ENCODE data around the gene VAV1.
"Not testable (repeated sequence)": the region's sequence is repeated elsewhere in the genome, so short reads cannot be mapped to it uniquely, and the experiment has no call there.

VAV1 gene

DNA sequence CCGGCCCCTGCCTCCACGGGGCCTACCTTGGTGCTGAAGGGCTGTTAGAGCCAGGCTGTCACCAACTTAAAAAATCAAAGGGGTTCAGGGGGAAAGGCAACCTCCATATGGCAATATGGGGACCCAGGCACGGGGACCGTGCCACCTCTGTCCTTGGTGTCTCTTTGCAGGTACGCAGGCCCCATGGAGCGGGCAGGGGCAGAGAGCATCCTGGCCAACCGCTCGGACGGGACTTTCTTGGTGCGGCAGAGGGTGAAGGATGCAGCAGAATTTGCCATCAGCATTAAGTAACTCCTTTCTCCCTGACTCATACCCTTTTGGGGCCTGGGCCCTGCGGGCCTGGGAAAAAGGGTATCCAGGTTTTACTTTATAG lies 75.3 kb downstream of the VAV1 start:
- DNase-seq (ENCODE audit: low spot score) = no peak

DNA sequence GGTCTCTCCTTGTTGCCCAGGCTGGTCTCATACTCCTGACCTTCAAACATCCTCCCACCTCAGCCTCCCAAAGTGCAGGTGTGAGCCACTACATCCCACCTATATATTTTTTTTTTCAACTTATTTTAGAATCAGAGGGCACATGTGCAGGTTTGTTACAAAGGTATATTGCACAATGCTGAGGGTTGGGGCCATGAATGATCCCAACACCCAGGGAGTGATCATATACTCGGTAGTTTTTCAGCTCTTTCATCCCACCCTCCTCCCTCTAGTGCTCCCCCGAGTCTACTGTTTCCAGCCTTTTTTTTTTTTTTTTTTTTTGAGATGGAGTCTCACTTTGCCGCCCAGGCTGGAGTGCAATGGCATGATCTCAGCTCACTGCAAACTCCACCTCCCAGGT lies 76.5 kb downstream of the VAV1 start:
- DNase-seq (ENCODE audit: low spot score) = no peak

DNA sequence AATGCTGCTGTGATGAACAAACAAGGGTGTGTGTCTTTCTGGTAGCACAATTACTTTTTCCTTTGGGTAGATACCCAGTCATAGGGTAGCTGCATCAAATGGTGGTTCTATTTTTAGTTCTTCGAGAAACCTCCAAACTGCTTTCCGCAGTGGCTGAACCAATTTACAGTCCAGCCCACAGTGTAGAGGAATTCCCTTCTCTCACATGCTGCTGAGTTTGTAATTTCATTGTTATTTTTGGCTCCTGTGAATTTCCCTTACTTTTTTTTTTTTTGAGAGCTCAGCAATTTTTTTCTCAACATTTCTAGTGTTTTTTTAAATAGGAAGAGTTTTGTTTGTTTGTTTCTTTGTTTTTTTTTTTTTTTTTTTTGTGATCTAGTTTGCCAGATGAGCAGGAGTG lies 77.4 kb downstream of the VAV1 start:
- no peak for DNase-seq (ENCODE audit: low spot score)

DNA sequence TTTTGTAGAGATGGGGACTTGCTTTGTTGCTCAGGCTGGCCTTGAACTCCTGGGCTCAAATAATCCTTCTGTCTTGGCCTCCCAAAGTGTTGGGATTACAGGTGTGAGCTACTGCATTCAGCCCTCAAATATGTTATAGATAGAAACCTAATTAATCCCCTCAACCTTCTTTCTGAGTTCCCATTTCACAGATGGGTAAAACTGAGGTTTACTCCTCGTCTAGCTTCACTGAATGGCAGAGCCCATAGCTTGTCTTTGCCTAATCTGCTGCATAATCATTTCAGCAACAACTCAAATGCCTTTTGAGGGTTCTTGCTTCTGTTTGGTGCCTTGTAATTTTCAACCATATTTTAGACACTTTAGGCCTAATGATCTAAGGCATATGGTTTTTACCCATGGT lies 78.9 kb downstream of the VAV1 start:
- no peak for DNase-seq (ENCODE audit: low spot score)

DNA sequence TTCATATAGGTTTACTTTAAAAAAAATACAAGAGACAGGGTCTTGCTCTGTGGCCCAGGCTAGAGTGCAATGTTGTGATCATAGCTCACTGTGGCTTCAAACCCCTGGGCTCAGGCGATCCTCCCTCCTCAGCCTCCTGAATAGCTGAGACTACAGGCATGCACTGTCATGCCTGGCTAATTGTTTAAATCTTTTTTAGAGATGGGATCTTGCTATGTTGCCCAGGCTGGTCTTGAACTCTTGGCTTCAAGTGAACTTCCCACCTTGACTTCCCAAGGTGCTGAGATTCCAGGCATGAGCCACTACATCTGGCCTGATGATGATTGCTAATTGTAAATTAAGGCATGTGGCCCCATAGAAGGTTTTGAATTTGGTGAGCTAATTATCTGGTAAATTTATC lies 79.5 kb downstream of the VAV1 start:
- no peak for DNase-seq (ENCODE audit: low spot score)

DNA sequence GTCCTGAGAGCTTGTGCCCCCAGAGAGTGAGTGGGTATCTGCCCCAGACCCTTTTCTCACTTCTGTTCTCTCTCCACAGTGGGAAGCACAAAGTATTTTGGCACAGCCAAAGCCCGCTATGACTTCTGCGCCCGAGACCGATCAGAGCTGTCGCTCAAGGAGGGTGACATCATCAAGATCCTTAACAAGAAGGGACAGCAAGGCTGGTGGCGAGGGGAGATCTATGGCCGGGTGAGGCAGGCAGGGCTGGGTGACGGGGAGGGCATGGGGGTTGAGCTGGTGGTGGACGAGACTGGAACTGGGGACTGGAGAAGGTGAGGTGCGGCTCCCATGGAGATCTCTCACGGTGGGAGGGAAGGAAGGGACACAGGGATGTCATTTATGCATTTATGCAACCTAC lies 81.4 kb downstream of the VAV1 start:
- no peak for DNase-seq (ENCODE audit: low spot score)

DNA sequence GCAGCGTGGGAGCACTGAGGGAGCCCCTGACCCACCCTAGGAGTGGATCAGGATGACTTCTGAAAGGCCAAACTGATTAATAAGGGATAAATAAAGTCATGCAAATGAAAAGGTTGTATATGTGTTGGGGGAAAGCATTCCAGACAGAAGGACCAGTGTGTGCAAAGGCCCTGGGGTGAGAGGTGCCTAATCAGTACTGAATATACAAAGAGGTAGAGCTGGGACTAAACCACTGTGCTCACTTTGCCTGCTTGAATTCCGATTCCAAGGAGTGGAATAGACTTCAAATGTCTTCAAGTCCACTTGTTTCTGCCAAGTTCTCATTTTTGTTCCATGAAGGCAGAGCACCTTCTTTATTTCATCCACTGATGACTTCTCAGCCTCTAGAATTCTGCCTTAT lies 82.2 kb downstream of the VAV1 start:
- DNase-seq (ENCODE audit: low spot score) = no peak

DNA sequence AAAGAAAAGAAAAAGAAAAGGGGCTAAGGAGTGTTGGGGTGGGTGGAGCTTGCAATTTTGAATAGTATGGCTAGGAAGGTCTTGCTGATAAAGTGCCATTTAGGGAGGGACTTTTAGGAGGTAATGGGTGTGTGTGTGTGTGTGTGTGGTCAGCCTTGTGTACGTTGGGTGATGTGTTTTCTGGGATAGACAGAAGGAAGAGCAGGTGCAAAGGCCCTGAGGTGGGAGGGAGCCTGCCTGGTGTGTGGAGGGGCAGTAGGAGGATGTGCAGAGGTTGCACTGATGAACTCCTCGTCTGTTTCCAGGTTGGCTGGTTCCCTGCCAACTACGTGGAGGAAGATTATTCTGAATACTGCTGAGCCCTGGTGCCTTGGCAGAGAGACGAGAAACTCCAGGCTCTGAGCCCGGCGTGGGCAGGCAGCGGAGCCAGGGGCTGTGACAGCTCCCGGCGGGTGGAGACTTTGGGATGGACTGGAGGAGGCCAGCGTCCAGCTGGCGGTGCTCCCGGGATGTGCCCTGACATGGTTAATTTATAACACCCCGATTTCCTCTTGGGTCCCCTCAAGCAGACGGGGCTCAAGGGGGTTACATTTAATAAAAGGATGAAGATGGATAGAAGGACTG lies 84.4 kb downstream of the VAV1 start:
- no peak for DNase-seq (ENCODE audit: low spot score)

DNA sequence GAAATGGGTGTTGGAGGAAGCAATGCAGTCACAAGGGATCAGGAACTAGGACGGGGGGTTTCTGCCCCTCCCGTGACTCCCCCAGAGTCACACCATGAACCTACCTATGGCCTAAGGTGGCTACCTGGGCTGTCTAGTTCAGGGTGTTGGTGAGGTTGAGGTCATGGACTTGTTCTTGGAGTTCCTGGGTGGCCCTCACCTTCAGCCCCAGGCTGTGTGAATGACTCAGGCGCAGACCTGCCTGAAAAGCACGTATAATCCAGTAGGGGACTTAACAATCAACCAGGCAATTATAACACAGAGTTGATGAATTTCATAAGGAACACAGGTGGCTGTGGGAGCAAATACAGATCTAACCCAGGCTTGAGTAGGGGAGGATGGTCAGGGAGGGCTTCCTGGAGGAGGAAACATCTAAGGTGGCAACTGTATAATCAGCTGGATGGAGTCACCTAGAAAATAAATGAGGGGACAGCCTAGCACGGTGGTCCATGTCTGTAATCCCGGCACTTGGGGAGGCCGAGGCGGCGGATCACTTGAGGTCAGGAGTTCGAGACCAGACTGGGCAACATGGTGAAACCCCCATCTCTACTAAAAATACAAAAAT lies 89.3 kb downstream of the VAV1 start:
- DNase-seq (ENCODE audit: low spot score) = no peak

DNA sequence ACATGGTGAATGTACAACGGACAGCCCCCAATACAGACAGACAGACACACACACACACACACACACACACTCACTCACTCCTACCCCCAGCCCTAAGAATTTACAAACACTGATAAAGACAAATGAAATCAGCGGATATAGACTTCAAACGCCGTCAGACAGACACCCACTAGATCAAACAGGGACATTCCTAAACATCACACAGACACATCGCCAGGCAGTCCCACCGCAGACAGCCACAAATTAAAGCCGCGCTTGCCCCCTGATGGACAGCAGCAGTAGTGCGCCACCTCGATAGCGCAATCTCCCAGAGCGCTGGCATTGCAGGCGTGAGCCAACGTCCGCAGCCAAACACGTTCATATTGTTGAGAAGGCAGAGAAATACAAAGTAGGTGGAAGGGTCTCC lies 90.2 kb downstream of the VAV1 start:
- DNase-seq (ENCODE audit: low spot score) = peak; percentile 31

DNA sequence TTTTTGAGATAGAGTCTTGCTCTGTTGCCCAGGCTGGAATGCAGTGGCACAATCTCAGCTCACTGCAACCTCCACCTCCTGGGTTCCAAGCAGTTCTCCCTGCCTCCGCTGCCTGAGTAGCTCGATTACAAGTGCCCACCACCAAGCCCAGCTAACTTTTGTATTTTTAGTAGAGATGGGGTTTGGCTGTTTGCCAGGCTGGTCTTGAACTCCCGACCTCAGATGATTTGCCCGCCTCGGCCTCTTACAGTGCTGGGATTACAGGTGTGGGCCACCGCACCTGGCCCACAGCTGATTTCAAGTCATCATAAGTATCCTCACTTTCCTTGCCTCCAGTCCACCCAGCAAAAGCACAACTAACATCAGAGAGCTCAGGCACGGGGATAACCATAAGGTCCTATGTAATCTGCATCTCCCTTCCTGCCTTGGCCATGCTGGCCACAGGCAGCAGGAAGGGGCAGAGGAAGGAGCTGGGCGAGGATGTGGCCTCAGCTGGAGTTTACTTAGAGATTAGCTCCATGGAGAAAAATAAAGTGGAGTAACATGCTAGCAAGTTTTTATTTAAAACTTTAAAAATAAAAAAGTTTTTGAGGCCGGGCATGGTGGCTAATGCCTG lies 91.9 kb downstream of the VAV1 start:
- DNase-seq (ENCODE audit: low spot score) = no peak

DNA sequence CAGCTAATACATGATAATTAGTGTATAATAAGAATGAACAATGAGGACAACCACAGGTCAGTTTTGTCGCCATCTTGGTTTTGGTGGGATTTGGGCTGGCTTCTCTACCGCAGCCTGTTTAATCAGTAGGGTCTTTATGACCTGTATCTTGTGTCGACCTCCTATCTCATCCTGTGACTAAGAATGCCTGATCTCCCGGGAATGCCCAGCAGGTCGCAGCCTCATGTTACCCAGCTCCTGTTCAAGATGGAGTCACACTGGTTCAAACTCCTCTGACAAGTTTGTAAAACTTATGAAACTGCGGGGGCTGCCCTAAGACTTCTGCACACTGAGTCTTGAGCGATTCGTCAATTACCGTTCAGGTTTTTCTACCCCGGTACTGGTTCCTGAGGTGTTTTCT lies 93.3 kb downstream of the VAV1 start:
- DNase-seq (ENCODE audit: low spot score) = no peak

DNA sequence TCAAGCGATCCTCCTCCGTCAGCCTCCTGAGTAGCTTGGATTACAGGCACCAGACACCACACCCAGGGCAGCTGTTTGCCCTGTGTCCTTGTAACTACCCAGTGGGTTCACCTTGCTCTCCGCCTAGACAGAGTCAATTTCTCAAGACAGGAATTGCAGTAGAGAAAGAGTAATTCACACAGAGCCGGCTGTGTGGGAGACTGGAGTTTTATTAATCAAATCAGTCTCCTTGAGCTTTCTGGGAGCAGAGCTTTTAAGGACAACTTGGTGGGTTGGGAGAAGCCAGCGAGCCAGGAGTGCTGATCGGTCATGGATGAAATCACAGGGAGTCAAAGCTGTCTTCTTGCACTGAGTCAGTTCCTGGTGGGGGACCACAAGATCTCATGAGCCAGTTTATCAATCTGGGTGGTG lies 94.2 kb downstream of the VAV1 start:
- no peak for DNase-seq (ENCODE audit: low spot score)

DNA sequence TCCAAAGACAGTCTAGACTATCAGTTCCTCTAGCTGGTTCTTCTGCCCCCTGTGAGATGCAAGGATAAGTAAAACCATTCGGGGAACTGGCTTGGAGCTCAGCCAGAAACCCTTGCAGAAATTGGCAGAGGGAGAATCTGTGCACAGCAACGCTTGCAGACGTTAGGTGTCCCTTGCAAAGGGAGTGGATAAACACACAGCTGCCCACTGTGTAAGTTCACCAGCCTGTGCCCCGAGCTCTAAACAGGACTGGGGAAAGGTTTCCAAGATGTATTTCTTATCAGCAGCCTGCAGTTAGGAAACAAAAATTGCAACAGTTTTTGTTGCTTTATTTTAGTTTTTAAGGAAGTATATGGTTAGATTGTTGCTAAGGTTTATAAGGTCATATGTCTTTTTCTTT lies 95.8 kb downstream of the VAV1 start:
- no peak for DNase-seq (ENCODE audit: low spot score)

DNA sequence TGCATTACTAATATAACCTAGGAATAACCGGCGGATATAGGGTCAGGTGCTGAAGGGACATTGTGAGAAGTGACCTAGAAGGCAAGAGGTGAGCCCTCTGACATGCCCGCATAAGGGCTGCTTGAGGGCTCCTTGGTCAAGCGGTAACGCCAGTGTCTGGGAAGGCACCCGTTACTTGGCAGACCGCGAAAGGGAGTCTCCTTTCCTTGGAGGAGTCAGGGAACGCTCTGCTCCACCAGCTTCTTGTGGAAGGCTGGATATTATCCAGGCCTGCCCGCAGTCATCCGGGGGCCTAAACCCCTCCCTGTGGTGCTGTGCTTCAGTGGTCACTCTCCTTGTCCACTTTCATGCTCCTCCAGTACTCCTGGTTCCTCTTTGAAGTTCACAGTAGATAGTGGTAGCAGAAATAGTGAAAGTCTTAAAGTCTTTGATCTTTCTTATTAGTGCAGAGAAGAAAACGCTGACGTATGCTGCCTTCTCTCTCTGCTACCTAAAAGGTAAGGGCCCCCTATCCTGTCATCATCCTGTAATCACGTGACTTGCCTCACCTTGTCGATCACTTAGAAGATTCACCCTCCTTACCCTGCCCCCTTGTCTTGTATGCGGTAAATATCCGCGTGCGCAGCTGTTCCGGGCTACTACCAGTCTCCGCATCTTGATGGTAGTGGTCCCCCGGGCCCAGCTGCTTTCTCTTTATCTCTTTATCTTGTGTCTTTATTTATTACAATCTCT lies 96.8 kb downstream of the VAV1 start:
- DNase-seq (ENCODE audit: low spot score) = not testable (repeated sequence)

DNA sequence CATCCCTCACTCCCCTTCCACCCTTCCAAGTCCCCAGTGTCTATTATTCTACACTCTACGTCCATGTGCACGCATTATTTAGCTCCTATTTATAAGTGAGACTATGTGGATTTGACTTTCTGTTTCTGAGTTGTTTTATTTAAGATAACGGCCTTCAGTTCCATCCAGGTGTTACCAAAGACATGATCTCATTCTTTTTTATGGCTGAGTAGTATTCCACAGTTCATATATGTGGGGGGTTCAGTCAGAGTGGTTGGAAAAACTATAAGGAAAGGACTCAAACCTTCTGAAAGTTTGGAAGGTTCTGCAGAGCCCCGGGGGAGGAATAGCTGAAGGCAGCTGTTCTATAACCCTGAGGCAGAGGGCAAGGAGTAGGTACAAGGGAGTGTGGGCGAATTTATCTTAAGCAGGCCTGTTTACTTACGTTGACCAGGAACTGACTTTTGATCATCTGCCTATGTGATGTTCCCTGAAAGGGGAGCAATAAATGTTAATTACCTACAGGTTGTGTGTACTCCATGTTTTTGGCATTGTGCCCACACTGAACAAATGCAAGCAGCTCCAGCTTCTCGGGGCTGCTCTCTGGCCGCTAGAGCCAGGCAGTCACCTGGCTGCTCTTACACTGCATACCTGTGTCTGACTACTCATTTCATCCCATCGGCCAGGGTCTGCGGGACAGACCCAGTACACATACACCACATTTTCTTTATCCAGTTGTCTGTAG lies 101.4 kb downstream of the VAV1 start:
- DNase-seq (ENCODE audit: low spot score) = no peak

DNA sequence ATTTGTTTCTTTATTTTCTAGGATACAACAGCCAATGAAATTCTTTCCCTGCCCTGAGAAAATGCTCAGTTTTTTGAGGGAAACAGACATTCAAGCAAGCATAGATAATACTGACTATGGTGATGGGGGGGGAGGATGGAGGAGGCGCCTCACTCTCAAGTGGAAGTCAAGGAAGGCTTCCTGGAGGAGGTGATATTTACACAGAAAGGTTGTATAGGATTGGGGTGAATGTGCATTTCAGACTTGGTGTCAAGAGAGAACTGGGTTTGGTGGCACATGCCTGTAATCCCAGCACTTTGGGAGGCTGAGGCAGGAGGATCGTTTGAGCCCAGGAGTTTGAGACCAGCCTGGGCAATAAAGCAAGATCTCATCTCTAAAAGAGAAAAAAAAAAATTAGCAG lies 102.7 kb downstream of the VAV1 start:
- no peak for DNase-seq (ENCODE audit: low spot score)

DNA sequence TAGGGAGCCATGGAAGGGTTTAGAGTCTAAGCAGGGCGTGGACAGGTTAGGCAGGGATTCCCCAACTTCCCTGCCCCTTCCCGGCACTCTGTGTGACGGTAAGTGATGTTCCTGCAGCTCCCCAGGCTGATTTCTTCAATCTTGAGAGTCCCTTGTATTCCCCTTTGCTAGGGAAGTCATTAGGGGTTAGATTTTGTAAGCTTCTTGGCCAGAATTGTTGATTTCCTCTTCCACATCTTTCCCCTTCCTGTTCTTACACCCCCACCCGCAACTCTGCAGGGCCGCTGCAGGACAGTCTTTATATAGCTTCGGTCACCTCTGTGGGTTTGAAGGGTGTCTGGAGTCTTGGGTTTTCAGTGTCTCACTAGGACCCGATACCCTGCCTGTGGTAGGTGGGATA lies 104.2 kb downstream of the VAV1 start:
- no peak for DNase-seq (ENCODE audit: low spot score)

DNA sequence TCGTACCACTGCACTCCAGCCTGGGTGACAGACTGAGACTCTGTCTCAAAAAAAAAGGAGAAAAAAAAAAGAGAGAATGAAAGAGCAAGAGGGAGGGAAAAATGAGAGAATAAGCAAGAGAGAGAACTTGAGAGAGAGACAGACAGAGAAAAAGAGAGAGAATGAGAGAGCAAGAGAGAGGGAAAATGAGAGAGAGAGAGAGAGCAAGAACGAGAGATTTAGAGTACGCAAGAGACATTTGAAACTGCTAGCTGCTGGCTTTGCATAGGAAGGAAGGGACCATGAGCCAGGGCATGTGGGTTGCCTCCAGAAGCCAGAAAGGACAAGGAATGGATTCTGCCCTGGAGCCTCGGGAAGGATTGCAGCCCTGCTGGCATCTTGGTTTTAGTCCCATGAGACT lies 105.3 kb downstream of the VAV1 start:
- no peak for DNase-seq (ENCODE audit: low spot score)

DNA sequence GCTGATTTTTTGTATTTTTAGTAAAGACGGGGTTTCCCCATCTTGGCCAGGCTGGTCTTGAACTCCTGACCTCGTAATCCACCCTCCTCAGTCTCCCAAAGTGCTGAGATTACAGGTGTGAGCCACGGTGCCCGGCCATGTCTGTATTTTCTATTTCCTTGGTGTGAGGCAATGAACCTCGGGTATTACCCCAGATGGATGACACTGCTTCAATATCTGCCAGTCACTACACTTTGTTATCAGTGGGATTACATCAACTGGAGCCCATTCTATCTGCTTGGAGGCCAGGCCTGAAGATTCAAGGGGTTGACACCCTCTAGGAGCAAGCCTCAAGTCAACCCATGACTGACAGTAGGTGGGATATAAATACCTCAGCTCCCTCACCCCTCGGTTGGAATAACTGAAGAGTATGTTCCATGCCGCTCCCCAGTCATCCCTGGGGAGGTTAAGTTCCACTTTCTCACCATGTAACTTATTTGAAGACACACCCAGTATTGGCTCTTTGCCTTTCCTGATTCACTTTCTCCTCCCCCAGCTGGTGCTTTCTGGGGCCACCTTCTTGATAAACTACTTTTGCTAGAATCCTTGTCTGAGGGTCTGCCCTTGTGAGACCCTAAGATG lies 113.9 kb downstream of the VAV1 start:
- DNase-seq (ENCODE audit: low spot score) = no peak

DNA sequence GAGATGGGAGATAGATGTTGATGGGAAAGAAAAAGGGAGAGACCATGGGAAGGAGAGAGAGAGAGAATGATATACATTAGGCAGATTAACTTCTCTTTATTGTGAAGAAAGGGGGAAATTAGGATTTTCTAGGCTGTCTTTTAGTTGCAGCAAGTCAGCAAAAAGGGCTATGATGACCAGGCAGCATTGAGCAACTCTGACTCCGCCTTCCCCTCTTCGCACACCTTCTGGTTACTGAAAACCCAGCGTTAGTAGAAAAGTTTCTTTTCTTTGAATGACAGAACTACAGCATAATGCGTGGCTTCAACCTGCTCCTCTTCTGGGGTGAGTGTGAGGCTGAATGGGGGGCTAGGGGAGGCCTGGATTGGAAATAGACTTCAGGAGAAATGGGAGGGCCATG lies 114.8 kb downstream of the VAV1 start, which contains the start of gene ADGRE1:
Gene ADGRE1, plus strand, starts transcription at position 264 of the 400 bp plus-strand sequence. Its CDS starts 30 bp downstream, at position 294.
- DNase-seq (ENCODE audit: low spot score) = no peak

DNA sequence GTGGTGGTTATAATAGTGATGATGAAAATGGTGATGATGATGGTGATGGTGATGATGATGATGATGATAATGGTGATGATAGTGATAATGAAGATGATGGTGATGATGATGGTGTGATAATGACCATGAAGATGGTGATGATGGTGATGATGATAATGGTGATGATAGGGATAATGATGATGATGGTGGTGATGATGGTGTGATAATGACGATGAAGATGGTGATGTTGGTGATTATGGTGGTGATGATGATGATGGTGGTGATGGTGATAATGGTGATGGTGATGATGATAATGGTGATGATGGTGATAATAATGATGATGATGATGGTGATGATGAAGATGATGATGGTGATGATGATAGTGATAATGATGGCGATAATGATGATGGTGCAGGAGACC lies 116.5 kb downstream of the VAV1 start:
- no peak for DNase-seq (ENCODE audit: low spot score)

Measured in SK-N-DZ (cell line).